GM18870 (cell line): ENCODE data around the gene MCOLN3.
"Not testable (repeated sequence)": the region's sequence is repeated elsewhere in the genome, so short reads cannot be mapped to it uniquely, and the experiment has no call there.

Experiments used
- ATAC-seq: cut with Tn5 transposase; IDR thresholded peaks from one replicate; pipeline ENCODE4 v1.9.1; 2021; ENCODE audit warnings: moderate library complexity; ENCODE audit not compliant: unreplicated experiment

The MCOLN3 gene

DNA sequence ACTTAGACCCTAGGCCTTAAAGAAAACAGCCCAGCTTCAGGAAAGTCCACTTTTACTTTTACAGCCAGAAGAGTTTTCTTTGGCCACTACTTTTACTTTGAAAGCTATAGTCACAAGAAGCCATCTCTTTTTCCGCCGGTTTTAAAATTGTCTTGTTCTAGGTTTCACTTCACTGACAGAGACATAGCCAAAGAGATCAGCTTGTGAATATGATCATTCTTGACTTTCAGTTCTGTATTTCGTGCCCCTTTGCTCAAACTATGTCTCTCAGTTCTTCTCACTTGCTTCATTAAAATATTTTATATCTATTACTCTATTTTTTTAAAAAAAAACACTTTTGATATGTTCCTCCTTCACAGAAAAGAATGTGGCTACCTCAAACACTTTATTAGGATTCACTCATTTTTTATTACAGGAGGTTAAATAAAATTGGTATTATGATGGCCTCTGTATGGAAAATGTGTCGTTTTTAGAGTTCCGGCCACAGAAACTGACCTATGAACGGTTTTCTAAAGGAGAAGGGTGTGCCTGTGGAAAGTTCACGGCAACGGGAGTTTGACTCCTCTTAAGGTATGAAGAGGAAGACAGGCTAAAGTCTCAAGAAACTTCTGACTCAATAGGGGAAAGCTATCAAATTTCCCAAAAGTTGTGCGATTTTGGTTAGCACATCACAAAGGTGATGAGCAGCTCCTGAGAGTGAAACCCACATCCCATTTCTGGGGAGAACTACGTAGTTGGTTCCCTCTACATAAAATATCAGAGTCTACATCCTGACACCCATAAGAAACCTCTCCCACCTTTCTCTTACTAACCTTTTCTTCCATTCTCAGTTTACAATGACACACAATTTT lies 52.6 kb downstream of the MCOLN3 start:
- peak; percentile 47 for ATAC-seq

DNA sequence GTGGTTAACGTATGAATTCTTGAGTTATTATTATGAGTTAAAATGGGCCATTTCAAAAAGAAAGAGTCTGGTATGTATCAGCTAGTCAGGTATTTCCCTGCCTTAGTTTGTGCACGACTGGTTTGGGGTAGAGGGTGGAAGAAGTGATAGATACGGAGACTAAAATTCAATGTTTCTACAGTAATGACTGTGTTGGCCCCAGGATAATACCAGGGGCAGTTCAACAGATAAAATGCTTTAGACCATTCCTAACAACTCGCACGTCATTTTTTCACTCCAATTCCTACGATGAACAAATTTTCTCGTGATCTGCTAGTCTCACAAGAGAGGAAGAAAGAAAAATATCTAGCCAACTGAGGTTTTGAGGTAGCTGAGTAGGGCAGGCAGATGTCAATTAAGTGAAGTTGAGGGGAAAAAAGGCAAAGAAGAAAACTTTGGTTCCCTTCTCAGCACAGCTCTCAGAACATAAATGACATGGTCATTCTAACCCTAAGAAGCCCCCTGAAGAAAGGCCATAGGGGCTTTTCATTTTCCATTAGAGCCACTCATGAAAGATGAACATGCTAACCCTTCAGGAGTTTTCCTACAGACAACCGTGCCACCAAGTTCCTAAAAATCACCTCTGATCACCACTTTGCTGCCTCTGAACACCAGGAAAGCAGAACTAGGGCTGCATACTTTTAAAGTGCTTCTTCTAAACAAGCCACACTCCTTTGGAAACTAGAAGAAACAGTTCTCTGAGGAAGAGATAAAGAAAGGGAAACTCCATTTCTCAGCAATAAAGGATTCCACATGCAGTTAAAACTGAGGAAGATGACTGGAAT lies 57.0 kb downstream of the MCOLN3 start:
- ATAC-seq, result peak; percentile 44

DNA sequence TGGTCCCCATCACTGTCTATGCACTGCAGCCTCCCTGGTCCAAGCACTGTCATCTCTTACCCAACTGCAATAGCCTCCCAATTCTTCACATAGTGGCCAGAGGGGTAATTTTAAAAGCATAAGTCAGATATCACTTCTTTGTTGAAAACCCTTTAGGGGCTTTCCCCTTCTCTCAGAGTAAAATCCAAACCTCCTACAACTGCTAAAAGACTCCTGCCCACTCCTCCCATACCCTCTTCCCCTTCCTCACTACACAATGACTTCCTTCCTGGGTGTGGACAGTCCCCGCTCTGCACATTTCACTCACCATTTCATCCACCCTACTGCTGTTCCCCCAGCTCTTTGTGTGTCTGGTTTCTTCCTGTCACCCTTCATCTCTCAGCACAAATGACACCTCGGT lies 59.7 kb downstream of the MCOLN3 start:
- peak; percentile 77 for ATAC-seq

DNA sequence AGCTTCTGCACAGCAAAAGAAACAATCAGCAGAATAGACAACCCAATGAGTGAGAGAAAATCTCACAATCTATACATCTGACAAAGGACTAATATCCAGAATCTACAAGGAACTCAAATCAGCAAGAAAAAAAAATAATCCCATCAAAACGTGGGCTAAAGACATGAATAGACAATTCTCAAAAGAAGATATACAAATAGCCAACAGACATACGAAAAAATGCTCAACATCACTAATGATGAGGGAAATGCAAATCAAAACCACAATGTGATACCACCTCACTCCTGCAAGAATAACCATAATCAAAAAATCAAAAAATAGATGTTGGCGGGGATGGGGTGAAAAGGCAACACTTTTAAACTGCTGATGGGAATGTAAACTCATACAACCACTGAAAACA lies 61.7 kb downstream of the MCOLN3 start:
- ATAC-seq, result not testable (repeated sequence)

DNA sequence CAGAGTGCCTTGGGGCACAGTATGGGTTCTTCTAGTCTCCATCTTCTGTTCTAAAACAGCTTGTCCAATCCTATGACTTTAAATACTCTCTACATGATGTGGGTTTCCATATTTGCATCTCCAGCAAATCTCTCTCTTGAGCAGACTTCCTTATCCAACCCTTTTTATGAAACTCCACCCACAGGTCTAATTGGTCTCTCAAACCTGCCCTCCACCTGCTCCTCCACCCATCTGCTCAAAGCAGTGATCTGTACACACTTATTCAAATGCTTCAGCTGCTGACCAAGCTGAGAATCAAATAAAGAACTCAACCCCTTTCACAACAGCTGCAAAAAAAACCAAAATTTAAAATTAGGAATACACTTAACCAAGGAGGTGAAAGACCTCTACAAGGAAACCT lies 62.9 kb downstream of the MCOLN3 start:
- no peak for ATAC-seq

DNA sequence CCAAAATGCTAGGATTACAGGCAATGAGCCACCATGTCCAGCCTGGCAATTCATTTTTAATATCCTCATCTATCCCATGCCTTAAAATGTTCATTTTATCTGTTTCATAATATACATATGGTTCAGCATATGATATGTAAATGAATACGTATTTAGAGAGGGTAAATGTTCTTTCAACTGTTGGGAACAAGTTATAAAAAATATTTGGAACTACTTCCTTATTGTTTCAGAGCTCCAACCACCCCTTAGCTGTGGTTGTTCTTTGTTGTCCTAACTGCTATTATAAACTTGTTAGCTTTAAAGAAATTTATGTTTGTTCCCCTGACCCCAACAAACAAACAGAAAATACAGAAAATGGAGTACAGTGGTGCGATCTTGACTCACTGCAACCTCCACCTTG lies 65.9 kb downstream of the MCOLN3 start:
- ATAC-seq, result no peak

DNA sequence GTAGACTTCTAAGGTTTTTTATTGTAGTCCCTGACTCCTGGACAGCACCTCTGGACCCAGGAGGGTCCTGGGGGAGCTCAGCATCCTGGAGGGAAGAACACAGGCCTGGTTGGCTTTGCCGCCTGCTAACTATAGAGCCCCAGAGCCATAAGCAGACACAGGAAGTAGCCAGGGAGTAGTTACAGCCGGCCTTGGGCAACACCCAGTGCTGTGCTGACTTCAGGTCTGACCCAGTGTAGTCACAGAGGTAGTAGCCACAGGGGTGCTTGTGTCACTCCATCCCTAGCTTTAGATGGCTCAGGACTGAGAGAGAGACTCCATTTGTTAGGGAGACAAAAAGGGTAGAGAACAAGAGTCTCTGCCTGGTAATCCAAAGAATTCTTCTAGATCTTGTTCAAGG lies 73.3 kb downstream of the MCOLN3 start:
- ATAC-seq, result no peak

DNA sequence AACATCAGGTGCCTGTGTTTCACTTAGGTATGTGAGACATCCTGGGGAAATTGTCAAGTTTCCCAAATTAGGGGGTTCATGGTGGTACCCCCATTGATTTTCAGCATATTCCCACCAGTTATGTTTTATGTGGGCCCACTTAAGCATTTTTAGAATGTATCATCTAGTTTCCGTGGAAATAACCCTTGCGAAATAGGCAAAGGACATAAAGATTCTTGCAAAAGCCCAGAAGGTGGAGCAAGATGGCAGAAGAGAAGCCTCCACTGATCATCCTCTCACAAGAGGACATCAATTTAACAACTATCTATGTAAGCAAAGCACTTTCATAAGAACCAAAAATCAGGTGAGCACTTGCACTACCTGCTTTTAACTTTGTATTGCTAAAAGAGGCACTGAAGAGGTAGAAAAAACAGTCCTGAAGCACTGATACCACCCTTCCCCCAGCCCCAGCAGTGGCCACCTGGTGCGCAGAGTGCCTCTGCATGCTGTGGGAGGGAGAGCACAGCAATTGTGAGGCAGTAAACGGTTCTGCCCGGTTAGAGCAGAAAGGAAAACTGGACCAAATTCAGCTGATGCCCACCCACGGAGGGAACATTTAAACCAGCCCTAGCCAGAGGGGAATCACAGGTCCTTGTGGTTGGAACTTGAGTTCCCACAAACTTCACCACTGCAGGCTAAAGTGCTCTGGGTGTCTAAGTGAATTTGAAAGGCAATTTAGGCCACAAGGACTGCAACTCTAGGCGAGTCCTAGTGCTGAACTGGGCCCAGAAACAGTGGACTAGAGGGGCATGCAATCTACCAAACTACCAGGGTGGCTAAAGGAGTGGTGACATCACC lies 74.6 kb downstream of the MCOLN3 start:
- peak; percentile 28 for ATAC-seq

DNA sequence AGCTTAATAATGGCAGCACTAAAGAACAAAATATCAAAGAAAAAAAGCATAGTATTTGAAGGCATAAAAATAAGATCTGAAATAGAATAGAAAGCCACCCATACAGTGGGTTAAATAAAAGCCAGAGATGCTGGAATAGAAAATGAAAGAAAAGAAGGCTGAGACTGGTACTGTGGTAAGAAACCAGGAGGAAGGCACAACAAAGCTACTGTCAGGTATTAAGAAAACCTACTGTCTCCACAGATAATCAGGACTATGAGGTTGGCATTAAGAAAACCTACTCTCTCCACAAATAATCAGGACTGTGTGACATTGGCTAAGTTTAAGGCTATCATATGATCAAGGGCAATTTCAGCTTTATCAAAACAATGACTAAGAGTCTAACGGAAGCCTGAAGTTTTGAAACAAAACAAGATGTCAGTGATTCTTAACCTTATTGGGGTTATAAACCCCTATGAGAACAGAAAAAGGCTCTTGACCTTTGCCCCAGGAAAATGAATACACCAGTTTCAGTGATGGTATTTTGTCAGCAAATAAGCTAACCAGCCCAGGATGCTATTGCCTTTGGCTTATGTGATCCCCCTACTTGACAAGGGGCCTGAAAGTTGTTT lies 75.8 kb downstream of the MCOLN3 start:
- peak; percentile 35 for ATAC-seq

DNA sequence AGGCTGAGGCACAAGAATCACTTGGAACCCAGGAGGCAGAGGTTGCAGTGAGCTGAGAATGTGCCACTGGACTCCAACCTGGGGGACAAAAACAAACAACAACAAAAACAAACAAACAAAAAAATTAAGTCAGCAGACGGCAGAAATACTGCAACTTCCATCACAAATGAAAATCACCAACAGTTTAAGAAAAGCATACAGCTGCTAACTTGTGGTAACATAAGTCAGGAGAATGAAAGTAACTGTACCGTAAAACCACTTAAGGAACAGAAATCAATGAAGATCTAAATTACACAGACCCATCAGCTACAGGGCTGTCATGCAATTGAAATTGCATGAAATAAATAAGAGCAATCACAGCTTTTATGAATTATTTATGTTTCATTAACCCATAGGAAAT lies 76.3 kb downstream of the MCOLN3 start:
- ATAC-seq, result peak; percentile 24

DNA sequence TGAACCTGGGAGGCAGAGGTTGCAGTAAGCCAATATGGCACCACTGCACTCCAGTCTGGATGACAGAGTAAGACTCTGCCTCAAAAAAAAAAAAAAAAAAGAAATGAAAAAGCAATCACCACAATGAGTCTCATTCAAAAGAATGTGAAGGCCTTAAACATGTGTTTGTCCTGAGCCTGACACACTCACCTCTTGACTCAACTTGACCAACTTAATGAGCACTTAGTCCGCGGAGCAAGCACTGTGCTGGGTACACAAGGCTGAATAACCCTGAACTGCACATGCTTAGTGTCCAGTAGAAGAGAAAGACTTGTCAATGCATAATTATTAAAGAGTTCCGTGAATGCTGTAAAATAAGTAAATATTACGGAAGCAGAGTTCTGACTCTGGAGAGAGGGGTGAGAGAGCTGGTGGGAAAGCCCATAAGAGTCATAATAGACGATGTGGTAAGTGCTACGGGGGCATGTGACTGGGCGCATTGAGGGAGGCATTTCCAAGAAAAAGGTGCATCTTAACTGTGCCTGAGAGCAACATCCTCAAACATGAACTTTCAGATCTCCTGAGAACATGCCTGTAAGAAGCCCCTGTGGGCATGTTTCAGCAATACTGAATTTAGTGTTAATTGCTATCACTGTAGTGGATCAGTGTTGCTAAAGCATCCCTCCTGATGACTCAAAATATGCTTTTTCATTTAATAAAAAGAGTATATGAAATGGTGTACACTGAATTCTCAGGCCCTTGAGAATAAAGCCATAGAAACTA lies 78.6 kb downstream of the MCOLN3 start:
- ATAC-seq, result peak; percentile 49

DNA sequence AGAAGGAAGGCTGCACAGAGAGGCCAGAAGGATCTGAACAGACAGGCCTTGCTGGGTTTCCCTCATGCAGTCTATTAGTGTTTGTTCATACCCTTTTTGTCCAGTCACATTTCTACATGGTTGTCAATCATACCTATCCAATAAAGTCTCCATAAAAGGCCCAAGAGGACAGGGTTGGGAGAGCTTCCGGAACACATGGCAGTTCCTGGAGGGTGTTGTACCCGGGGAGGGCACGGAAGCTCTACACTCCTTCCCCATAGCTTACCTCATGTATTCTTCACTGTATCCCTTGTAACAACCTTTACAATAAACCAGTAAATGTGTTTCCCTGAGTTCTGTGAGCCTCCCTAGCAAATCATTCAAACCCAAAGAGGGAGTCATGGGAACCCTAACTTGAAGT lies 79.4 kb downstream of the MCOLN3 start:
- ATAC-seq, result no peak

DNA sequence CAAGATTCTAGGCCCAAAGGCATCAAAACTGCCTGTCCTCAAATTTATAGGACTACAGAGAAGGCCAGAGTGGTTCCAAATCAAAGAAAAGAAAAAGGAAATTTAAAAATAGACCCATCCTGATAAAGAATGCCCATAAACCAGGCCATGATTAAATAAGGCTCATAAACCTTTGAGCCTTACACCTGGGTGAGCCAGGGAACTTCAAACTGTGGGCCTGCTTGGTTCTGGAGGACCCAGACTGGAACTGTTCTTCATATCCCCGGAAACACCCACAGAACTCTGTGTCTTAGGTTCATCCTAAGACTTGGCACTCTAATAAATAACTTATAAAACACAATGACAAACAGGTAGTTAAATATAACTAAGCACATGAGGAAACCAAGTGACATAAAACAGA lies 80.2 kb downstream of the MCOLN3 start:
- no peak for ATAC-seq
